GM21381 (cell line): ENCODE data around the gene CTTNBP2.

Experiments
- ATAC-seq: cut with Tn5 transposase; IDR thresholded peaks from one replicate; pipeline ENCODE4 v1.9.1; 2021; ENCODE audit warnings: mild to moderate bottlenecking, moderate library complexity; ENCODE audit not compliant: unreplicated experiment

CTTNBP2 gene

GRCh38 chr7:117872561-117873309 is 506 bp downstream of the CTTNBP2 start:
- ATAC-seq = no peak

DNA sequence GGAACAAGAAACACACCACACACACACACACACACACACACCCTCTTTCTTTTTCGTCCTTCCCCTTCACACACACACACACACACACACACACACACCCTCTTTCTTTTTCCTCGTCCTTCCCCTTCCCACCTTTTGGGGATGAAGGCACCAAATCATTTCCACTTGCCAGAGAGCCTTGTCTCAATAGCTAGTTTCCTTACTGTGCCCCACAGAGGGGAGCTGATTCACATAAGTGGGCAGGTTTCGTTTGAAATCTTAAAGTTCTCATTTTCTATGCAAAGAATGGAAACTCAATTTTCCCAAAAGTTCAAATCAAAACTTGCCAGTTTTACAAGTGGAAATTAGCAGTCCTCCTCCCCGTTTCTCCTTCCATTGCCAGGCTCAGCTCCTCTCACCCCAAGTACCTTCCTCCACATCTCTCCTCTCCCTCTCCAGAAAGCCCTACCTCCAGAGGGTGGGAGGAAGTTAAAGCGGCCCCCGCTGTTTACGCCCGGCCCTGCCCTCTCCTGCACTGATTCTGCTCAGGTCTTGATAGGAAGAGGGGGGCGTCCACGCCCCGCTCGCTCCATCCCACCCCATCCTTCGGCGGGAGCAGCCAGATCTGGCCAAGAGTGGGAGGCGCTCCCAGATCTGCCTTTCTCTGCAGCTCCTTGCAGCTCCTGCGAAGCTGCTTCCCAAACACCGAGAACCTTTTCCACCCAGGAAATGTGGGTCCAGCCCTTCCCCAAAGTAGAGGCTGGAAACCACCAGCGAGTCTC is 1.3 kb downstream of the CTTNBP2 start:
- ATAC-seq = no peak

GRCh38 chr7:117871401-117871777 is 1.9 kb downstream of the CTTNBP2 start:
- ATAC-seq = no peak

GRCh38 chr7:117870448-117871130 is 2.7 kb downstream of the CTTNBP2 start:
- ATAC-seq = no peak

- ATAC-seq = no peak
These were observed 3.9 kb downstream of the CTTNBP2 start for GRCh38 chr7:117869374-117869773.

- ATAC-seq = no peak
These were observed 9.6 kb downstream of the CTTNBP2 start for GRCh38 chr7:117863618-117864017.

DNA sequence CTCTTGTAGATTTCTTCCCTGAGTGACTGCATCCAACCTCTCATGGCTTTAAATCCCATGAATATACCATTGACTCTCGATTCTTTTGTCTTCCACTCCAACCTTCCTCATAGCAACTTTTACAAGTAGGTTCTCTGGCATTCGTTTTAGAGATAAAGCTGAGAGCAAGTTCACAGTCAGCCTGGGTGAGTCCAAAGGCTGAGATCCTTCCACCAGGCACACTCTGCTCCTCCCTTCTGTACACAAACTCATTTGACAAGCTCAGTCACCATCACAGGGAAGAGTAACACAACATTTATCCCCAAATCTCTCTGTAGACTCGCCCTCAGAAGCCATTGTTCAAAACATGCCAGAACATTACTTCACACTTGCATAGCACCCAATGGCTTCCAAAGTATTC is 10.9 kb downstream of the CTTNBP2 start:
- ATAC-seq = no peak

DNA sequence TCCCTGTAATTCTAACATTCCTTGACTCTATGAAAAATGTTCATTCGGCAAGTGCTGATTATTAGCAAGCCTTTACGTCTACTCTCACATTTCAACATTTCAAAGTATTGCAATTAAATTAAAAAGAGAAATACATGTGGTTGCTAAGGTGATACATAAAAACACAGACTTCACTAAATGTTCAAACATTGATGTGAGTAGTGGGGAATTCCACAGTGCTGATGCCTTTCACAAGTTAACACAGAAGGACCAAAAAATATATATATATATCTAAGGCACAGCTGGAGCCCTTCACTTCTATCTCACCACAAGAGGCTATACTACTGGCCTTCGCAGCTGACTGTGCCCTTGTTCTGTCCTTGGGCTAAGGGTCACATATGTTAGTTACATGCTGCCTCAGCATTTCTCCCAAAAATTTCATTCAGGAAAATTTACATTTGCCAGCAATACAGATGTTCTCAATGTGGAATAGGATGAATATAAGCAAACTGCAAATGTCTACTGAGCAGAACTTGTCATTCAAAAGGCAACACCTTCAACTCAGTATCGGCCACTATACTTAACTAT is 13.9 kb downstream of the CTTNBP2 start:
- no peak for ATAC-seq

DNA sequence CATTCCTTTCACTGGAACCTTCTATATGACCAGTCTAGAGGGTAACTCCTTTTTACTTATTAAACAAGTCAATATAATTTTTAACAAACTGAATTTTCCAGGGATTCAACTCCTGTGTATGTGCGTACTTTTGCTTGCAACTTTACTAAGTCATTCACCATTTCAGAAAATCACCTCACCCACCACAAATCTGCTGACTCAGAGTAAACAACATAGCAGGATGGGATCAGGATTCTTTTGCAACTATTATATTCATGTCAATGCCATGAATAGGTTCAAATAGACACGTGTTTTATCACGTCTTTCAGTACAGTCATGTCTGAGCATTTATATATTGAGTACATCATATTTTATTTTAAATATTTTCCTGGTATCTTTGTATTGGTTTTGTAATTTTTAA is 14.5 kb downstream of the CTTNBP2 start:
- no peak for ATAC-seq

GRCh38 chr7:117857718-117858117 is 15.5 kb downstream of the CTTNBP2 start:
- no peak for ATAC-seq

DNA sequence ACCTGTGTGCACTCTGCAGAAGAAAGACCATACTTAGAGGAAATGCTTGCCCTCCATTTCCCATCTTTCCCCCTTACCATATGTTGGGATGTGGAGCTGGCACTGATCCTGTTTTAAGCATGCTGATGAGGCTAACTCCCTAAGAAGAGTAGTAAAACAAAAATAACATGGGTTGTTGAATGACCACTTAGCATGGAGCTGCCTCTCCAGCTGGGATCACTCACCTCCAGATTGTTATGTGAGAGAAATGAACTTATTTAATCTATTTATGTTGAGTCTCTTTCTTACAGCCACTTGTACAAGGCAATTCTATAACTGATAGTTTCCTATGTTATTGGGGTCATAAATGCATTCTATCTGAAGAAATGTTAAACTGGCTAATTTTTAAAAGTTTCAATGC is 17.0 kb downstream of the CTTNBP2 start:
- no peak for ATAC-seq

DNA sequence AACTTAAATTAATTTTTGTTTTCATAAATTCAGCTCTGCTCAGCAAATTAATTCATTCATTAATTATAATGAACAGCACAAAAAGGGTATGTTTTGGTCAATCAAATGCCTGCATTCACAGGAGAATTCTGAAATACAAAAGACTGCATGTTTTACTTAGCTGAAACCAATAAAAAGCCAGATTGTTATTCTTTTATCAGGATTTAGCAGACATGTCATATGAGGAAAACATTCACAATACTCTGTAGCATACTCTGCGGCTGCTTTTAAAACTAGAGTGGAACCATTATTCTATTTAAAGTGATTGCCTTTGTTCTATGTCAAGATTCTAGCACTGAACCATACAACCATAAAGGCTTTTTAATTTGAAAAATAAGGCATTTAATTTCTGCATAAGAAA is 19.1 kb downstream of the CTTNBP2 start:
- no peak for ATAC-seq

DNA sequence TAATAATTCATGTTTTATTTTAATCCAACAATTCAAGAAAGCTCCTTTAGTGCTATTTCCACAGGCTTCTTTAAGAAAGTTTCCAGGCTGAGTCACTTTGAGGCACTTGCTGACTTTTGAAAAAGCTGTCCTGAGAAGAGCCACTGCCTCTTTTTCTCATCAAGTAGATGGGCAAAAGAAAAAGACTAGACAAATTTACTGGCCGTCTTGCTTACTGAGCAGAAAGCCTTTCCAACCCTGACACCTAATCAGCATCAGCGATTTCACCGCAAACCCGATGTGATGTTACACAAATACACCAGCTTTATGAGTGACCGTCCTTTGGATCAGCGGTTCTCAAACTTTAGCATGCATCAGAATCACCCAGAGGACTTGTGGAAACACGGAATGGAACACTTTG is 24.3 kb downstream of the CTTNBP2 start:
- ATAC-seq = no peak

DNA sequence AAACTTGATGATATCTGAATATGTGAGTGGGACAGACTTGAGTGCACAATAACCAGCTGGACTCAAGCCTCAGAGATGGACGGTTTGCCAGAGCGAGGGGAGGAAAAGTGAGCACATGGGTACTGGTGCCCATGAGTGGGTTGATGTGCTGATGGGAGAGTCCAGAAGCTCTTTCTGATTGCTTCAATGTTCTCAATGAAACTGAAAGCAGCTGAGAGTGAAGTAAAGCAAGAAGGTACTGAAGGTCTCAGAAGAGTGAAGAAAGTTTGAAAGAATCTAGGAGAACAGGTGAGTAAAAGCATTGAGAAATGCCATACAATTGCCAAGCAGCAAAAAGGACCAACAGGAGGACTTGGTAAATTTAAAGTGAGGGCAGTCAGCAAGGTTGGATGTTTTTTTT is 28.6 kb downstream of the CTTNBP2 start:
- ATAC-seq = no peak

GRCh38 chr7:117841611-117842010 is 31.6 kb downstream of the CTTNBP2 start:
- no peak for ATAC-seq

- no peak for ATAC-seq
These were observed 32.2 kb downstream of the CTTNBP2 start for GRCh38 chr7:117841011-117841410.

GRCh38 chr7:117839507-117839906 is 33.7 kb downstream of the CTTNBP2 start:
- ATAC-seq = peak; percentile 50

DNA sequence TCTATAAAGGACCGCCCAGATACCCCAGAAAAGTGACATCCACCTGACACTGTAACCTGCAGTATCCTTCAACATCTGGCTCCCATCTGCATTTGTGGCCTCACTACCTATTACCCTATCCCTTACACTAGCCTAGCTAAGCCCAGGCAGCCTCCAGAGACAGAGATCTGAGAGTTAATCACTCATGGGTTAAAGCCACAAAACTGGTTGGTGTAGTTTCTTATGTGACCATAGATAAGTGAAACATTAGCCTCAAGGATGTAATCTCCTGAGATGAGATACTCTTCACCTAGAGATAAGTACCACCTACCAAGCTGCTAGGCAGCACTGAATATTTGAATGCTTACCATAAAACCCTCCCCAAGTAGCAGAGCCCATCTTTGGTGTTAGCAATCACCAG is 35.4 kb downstream of the CTTNBP2 start:
- ATAC-seq = peak; percentile 97

DNA sequence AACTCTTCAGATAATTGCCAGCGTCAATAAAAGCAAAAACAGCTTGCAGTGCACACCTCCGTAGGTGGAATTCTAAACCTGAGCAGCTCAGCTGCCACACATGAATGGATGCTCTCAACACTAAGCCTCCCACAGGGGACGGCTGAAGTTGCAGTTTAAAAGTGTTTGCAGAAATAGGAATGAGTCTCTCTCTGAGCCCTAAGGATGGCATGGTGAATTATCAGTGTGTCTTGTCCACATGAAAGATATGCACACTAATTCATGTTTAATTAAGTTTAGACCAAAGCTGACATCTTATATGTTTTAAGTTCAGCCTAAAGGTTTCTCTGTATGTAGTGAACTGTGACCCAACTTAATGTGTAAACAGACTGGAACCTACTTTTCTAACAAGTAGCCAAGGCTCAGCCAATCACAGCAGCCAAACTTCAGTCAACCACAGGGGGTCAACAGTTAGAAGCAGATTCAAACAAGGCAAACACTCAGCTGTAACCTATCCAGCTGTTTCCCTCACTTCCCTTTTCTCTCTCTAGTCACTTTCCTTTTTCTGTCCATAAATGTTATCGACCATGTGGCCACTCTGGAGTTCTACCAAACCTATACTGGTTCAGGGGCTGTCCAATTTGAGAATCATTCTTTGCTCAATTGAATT is 38.1 kb downstream of the CTTNBP2 start:
- no peak for ATAC-seq

DNA sequence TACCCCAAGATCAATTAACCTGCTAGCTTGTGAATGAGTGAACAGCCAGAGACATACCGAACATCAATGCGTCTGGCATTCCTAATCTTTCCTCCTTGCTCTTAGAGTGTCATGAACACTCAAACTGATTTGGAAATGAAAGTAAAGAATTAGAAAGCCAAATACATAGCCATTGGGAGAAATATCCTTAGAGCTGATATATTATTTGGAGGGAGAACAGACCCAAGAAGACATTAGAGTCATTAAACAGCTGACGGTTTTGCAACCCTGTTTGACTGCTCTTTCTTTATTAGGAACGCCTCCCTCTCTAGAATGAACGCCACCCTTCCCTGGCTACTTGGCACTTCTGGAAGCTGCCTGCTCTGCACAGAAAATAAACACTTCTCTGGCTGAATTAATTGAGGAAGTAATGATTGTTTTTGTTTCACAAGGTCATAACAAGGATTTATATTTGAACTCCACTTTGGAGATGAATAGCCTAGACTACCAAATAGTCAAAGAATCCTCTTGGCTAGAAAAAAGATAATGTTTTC is 42.8 kb downstream of the CTTNBP2 start:
- no peak for ATAC-seq
